IMR-90 (cell line): Measurements from ENCODE around the gene KLHL40. TPM values are rescaled to one million over a fixed set of nuclear protein-coding genes. Genes with fewer than 3 reads are reported as not detected.

Experiments
- ATAC-seq: fragments of 200-7000 bp; cut with Tn5 transposase; 2 replicates; pipeline ENCODE4 v1.9.1; 2020; ENCODE audit warnings: low read depth, mild to moderate bottlenecking, moderate library complexity
- BruUV-seq: library from RNA; stranded (reverse); fragments of 400-500 nt; replicated peaks from 2 replicates; lab custom pipeline; 2021; lab: Mats Ljungman, UMichigan
- CTCF ChIA-PET: fragments of 300-600 bp; formaldehyde crosslinking; extraction: SDS; loops from one replicate; lab custom pipeline; 2021; ENCODE audit warnings: antibody characterized with exemption; lab: Yijun Ruan, JAX
- POLR2A ChIA-PET: fragments of 300-600 bp; sonication (Branson Sonifier 250); formaldehyde crosslinking; loops from one replicate; lab custom pipeline; 2022; ENCODE audit warnings: antibody characterized with exemption; ENCODE audit not compliant: unreplicated experiment; lab: Charles Lee
- DNase-seq: peaks from one replicate; pipeline ENCODE4 v3.0.0; 2013
- H2AFZ ChIP-seq: replicated peaks from 2 replicates; pipeline ENCODE3; 2013; ENCODE audit warnings: low read length, mild to moderate bottlenecking; ENCODE audit not compliant: poor library complexity
- H2AK5ac ChIP-seq: 2 replicates; pipeline ENCODE4 v1.6.1; 2013; ENCODE audit warnings: low read depth, low read length, inconsistent platforms
- H2AK9ac ChIP-seq: replicated peaks from 2 replicates; pipeline ENCODE3; 2013; ENCODE audit warnings: mild to moderate bottlenecking, low read depth, low read length, moderate library complexity; ENCODE audit not compliant: poor library complexity
- H2BK120ac ChIP-seq: 2 replicates; pipeline ENCODE4 v1.6.1; 2013; ENCODE audit warnings: low read depth, low read length, inconsistent platforms
- H2BK15ac ChIP-seq: 3 replicates; pipeline ENCODE4 v1.6.1; 2013; ENCODE audit warnings: low read depth, low read length, inconsistent platforms
- H2BK20ac ChIP-seq: 2 replicates; pipeline ENCODE4 v1.6.1; 2013; ENCODE audit warnings: low read depth, mild to moderate bottlenecking, inconsistent platforms, low read length, moderate library complexity
- H2BK5ac ChIP-seq: 2 replicates; pipeline ENCODE4 v1.6.1; 2013; ENCODE audit warnings: mild to moderate bottlenecking, low read depth, low read length, inconsistent platforms; ENCODE audit not compliant: poor library complexity, severe bottlenecking
- H3K14ac ChIP-seq: replicated peaks from 2 replicates; pipeline ENCODE4 v1.6.1; 2013; ENCODE audit warnings: low read depth, low read length, inconsistent platforms
- H3K18ac ChIP-seq: 2 replicates; pipeline ENCODE4 v1.6.1; 2013; ENCODE audit warnings: low read depth, low read length, control low read depth
- H3K23ac ChIP-seq: 2 replicates; pipeline ENCODE4 v1.6.1; 2013; ENCODE audit warnings: low read depth, low read length, inconsistent platforms
- H3K27ac ChIP-seq: 2 replicates; pipeline ENCODE4 v1.5.1; 2013; ENCODE audit warnings: mild to moderate bottlenecking, control low read depth, low read length; ENCODE audit not compliant: insufficient read depth
- H3K27me3 ChIP-seq: 2 replicates; pipeline ENCODE4 v1.6.1; 2013; ENCODE audit warnings: low read length; ENCODE audit not compliant: control insufficient read depth, insufficient read depth
- H3K36me3 ChIP-seq: 2 replicates; pipeline ENCODE4 v1.6.1; 2013; ENCODE audit warnings: low read length, mixed read lengths; ENCODE audit not compliant: control insufficient read depth, insufficient read depth
- H3K4ac ChIP-seq: 2 replicates; pipeline ENCODE4 v1.6.1; 2013; ENCODE audit warnings: low read depth, low read length, inconsistent platforms
- H3K4me1 ChIP-seq: 2 replicates; pipeline ENCODE4 v1.6.1; 2013; ENCODE audit warnings: low read length, mixed read lengths; ENCODE audit not compliant: control insufficient read depth, insufficient read depth
- H3K4me2 ChIP-seq: 2 replicates; pipeline ENCODE4 v1.6.1; 2013; ENCODE audit warnings: low read depth, mild to moderate bottlenecking, control low read depth, low read length, moderate library complexity
- H3K4me3 ChIP-seq: 2 replicates; pipeline ENCODE4 v1.5.1; 2013; ENCODE audit warnings: low read depth, mild to moderate bottlenecking, control low read depth, low read length, moderate library complexity; ENCODE audit not compliant: insufficient read depth
- H3K56ac ChIP-seq: 2 replicates; pipeline ENCODE4 v1.6.1; 2013; ENCODE audit warnings: low read length, inconsistent platforms; ENCODE audit not compliant: insufficient read depth; ENCODE audit errors: extremely low read depth
- H3K79me1 ChIP-seq, 2 experiments: 2 replicates each; pipeline ENCODE4 v1.6.1; 2013; ENCODE audit warnings: low read length in 2 of 2, inconsistent platforms in 1 of 2, low read depth in 1 of 2
- H3K9ac ChIP-seq: 2 replicates; pipeline ENCODE4 v1.6.1; 2013; ENCODE audit warnings: low read depth, low read length, control low read depth
- H3K9me1 ChIP-seq: 2 replicates; pipeline ENCODE4 v1.6.1; 2013; ENCODE audit warnings: low read length, inconsistent platforms; ENCODE audit not compliant: insufficient read depth
- H3K9me3 ChIP-seq: 2 replicates; pipeline ENCODE4 v1.6.1; 2013; ENCODE audit warnings: low read length; ENCODE audit not compliant: control insufficient read depth, insufficient read depth
- H4K20me1 ChIP-seq: 2 replicates; pipeline ENCODE4 v1.6.1; 2013; ENCODE audit warnings: low read length, inconsistent platforms; ENCODE audit not compliant: insufficient read depth
- H4K5ac ChIP-seq: 2 replicates; pipeline ENCODE4 v1.6.1; 2013; ENCODE audit warnings: mild to moderate bottlenecking, low read depth, low read length, control low read depth
- H4K8ac ChIP-seq, 2 experiments: 2 replicates each; pipeline ENCODE4 v1.6.1; 2013; ENCODE audit warnings: low read depth in 2 of 2, low read length in 2 of 2, control low read depth in 1 of 2, inconsistent platforms in 1 of 2
- H4K91ac ChIP-seq: 2 replicates; pipeline ENCODE4 v1.6.1; 2013; ENCODE audit warnings: low read depth, low read length, inconsistent platforms; ENCODE audit not compliant: insufficient read depth
- CEBPB ChIP-seq: IDR thresholded peaks from 2 replicates; pipeline ENCODE4 v1.6.1; 2012; ENCODE audit warnings: low read depth, low read length, improper control_type of control experiment
- CHD1 ChIP-seq: IDR thresholded peaks from 2 replicates; pipeline ENCODE4 v1.6.1; 2012; ENCODE audit warnings: low read depth, low read length, improper control_type of control experiment
- CTCF ChIP-seq: conservative IDR thresholded peaks from 2 replicates; pipeline ENCODE4 v1.5.1; 2012; ENCODE audit warnings: mild to moderate bottlenecking, low read depth, low read length, improper control_type of control experiment
- ELK1 ChIP-seq: fragments of 150-350 bp; IDR thresholded peaks from 2 replicates; pipeline ENCODE4 v1.6.1; 2016; ENCODE audit warnings: low read depth, mild to moderate bottlenecking, low read length, moderate library complexity, borderline replicate concordance
- FOS ChIP-seq: fragments of 150-350 bp; IDR thresholded peaks from 2 replicates; pipeline ENCODE4 v1.6.1; 2016; ENCODE audit warnings: low read depth, low read length
- MAFK ChIP-seq: IDR thresholded peaks from 2 replicates; pipeline ENCODE4 v1.6.1; 2012; ENCODE audit warnings: low read depth, low read length, improper control_type of control experiment
- MAZ ChIP-seq: IDR thresholded peaks from 2 replicates; pipeline ENCODE4 v1.6.1; 2012; ENCODE audit warnings: low read depth, mild to moderate bottlenecking, low read length, improper control_type of control experiment, moderate library complexity, borderline replicate concordance
- MXI1 ChIP-seq: IDR thresholded peaks from 2 replicates; pipeline ENCODE4 v1.6.1; 2012; ENCODE audit warnings: low read depth, mild to moderate bottlenecking, low read length, moderate library complexity, borderline replicate concordance
- NFE2L2 ChIP-seq: fragments of 150-350 bp; IDR thresholded peaks from 2 replicates; pipeline ENCODE4 v1.6.1; 2016; ENCODE audit warnings: low read depth, mild to moderate bottlenecking, low read length
- POLR2A ChIP-seq: IDR thresholded peaks from 2 replicates; pipeline ENCODE4 v1.6.1; 2012; ENCODE audit warnings: mild to moderate bottlenecking, low read depth, low read length
- RAD21 ChIP-seq: IDR thresholded peaks from 2 replicates; pipeline ENCODE4 v1.6.1; 2012; ENCODE audit warnings: low read length, improper control_type of control experiment
- RCOR1 ChIP-seq: IDR thresholded peaks from 2 replicates; pipeline ENCODE4 v1.6.1; 2012; ENCODE audit warnings: mild to moderate bottlenecking, low read length, improper control_type of control experiment; ENCODE audit not compliant: insufficient replicate concordance
- RFX5 ChIP-seq: IDR thresholded peaks from 2 replicates; pipeline ENCODE4 v1.8.0; 2012; ENCODE audit warnings: low read depth, mild to moderate bottlenecking, low read length, moderate library complexity
- WGBS, 2 experiments: methylation state at CpG; one replicate each; pipeline versions ENCODE4 v1.1.5 to v1.1.7; 2013; ENCODE audit warnings: missing lambda C conversion rate in 2 of 2; ENCODE audit not compliant: insufficient read length in 1 of 2; ENCODE audit errors: extremely low coverage in 2 of 2; 5-methylcytosine and 5-hydroxymethylcytosine counted together
- dilution Hi-C: fragments of 300-500 bp; cut with HindIII; formaldehyde crosslinking; loops from one replicate; pipeline ENCODE4 v1.14.3; 2018; ENCODE audit warnings: low sequenced_read_pairs; ENCODE audit not compliant: unreplicated experiment
- in situ Hi-C: fragments of 300-500 bp; cut with MboI; formaldehyde crosslinking; loops from 3 replicates; pipeline ENCODE4 v1.14.3; 2019; ENCODE audit warnings: low sequenced_read_pairs, inconsistent platforms, mixed read lengths
- intact Hi-C: fragments of 100-400 bp; cut with micrococcal nuclease; formaldehyde crosslinking; loops from 2 replicates; pipeline ENCODE4 v1.10.0; 2022
- polyA plus RNA-seq, 3 experiments: library from polyadenylated mRNA; depleted of rRNA; stranded (reverse); fragments of >200 nt; gene quantifications; 2 replicates each; pipeline ENCODE4 v1.2.3, GENCODE V29; 2012; ENCODE audit warnings: low replicate concordance in 1 of 3
- total RNA-seq: library from RNA; depleted of rRNA; stranded (reverse); fragments of >200 nt; gene quantifications from 2 replicates; pipeline ENCODE4 v1.2.3, GENCODE V29; 2012

Gene KLHL40
- total and polyA plus RNA-seq, 2 of the 4 experiments (the other 2 are of a cell fraction), result not detected

- Histone ChIP-seq H3K4ac (peak overlapping the region; percentile 88), H4K5ac (peak overlapping the region; percentile 28), H4K91ac (peak overlapping the region; percentile 88), H2BK5ac (peak overlapping the region; percentile 77), H2AK5ac (peak overlapping the region; percentile 88), H3K14ac (peak overlapping the region; percentile 72), H4K20me1 (peaks cover 32% of the 10 kb centered on the region), H3K4me3 (peak overlapping the region; percentile 70), H3K27ac (peak overlapping the region; percentile 77), H2BK15ac (peak overlapping the region; percentile 79; the same call in 2 of the 3 replicates), H2AK9ac (peak overlapping the region; percentile 94), H3K23ac (peak overlapping the region; percentile 81), H3K4me1 (peaks cover 35% of the 10 kb centered on the region), H3K9ac (peak overlapping the region; percentile 85), H3K9me1 (peaks cover 45% of the 10 kb centered on the region), H4K8ac (peak overlapping the region; percentile 52 to 83; a peak in 3 of 4 replicates), H3K9me3 (no peaks in the 10 kb centered on the region), H3K18ac (peak overlapping the region; percentile 26; the same call in 1 of the 2 replicates), H2AFZ (peak overlapping the region; percentile 92), H3K79me1 (peaks cover 31 to 82% of the 10 kb centered on the region in 2 experiments), H2BK20ac (peak overlapping the region; percentile 32), H3K56ac (peak overlapping the region; percentile 18; the same call in 1 of the 2 replicates), H3K4me2 (peak overlapping the region; percentile 95), H2BK120ac (peak overlapping the region; percentile 68), H3K36me3 (peaks cover 6% of the 10 kb centered on the region), H3K27me3 (no peaks in the 10 kb centered on the region)
- POLR2A ChIA-PET, result no interaction called here
- in situ Hi-C loops (no loop called here), dilution Hi-C loops (no loop called here), intact Hi-C loops (loop anchor here (2.0 to 5.0 kb wide), 2 partner anchors 50 to 92 kb away; partner anchors contain the start of gene NKTR)
- no TSS peak for BruUV-seq
- WGBS, 2 experiments, result 0% methylated on average over 2 of the region's 7 CpGs; no CpG with 5 or more reads in 1 of the 2 experiments
- peak; percentile 78 for DNase-seq
- peak; percentile 45 for ATAC-seq
- CTCF ChIA-PET, result interaction anchor here (1.3 to 2.5 kb wide), 3 partner anchors 11 to 19 kb away, joined by 4 to 6 read pairs (median 5); no protein-coding TSS in a partner anchor
- TF ChIP-seq MXI1 (peak; percentile 54; the same call in 1 of the 2 replicates), MAZ (peak; percentile 59; the same call in 1 of the 2 replicates), CTCF (no peak), FOS (peak; percentile 33; the same call in 1 of the 2 replicates), POLR2A (peak; percentile 58; the same call in 1 of the 2 replicates), RCOR1 (no peak), RAD21 (no peak), CEBPB (no peak), RFX5 (no peak), NFE2L2 (no peak), CHD1 (no peak), MAFK (no peak), ELK1 (no peak)
Observed at GRCh38 chr3:42652611-42653302, 32.6 kb upstream of the KLHL40 start.
